GM19463 (cell line): Measurements from ENCODE around the gene CCDC160.

Source experiments
- ATAC-seq: cut with Tn5 transposase; IDR thresholded peaks from one replicate; pipeline ENCODE4 v1.9.1; 2021; ENCODE audit warnings: mild to moderate bottlenecking, moderate library complexity; ENCODE audit not compliant: unreplicated experiment

The CCDC160 gene

GRCh38 chrX:134294548-134294947 is 57.6 kb downstream of the CCDC160 start:
- no peak for ATAC-seq
